BE2C (cell line): ENCODE results near the gene MTFR1L.

Source experiments
- DNase-seq: peaks from one replicate; pipeline ENCODE4 v3.0.0-alpha.2; 2020
- H3K27me3 ChIP-seq: fragments of 250-450 bp; sonication (Bioruptor Pico); 2 replicates; pipeline ENCODE4 v1.5.1; 2020; ENCODE audit warnings: mild to moderate bottlenecking
- H3K36me3 ChIP-seq: fragments of 250-450 bp; sonication (Bioruptor Pico); 2 replicates; pipeline ENCODE4 v1.5.1; 2020; ENCODE audit warnings: mild to moderate bottlenecking
- H3K4me1 ChIP-seq: fragments of 250-450 bp; sonication (Bioruptor Pico); 2 replicates; pipeline ENCODE4 v1.5.1; 2020
- H3K4me3 ChIP-seq: 2 replicates; pipeline ENCODE4 v1.5.1; 2011; ENCODE audit warnings: low read depth, low read length
- H3K9me3 ChIP-seq: fragments of 250-450 bp; sonication (Bioruptor Pico); 2 replicates; pipeline ENCODE4 v1.5.1; 2020
- CTCF ChIP-seq: IDR thresholded peaks from 2 replicates; pipeline ENCODE4 v1.5.1; 2012; ENCODE audit warnings: mild to moderate bottlenecking, low read depth, low read length

The MTFR1L gene

GRCh38 chr1:25843483-25843882 lies 23.7 kb downstream of the MTFR1L start:
- Histone ChIP-seq H3K4me3 (no peak overlapping the region), H3K36me3 (no peaks in the 10 kb centered on the region), H3K4me1 (no peaks in the 10 kb centered on the region), H3K9me3 (no peaks in the 10 kb centered on the region), H3K27me3 (no peaks in the 10 kb centered on the region)
- no peak for TF ChIP-seq CTCF
- no peak for DNase-seq

- Histone ChIP-seq H3K4me3 (no peak overlapping the region), H3K4me1 (no peaks in the 10 kb centered on the region), H3K9me3 (no peaks in the 10 kb centered on the region), H3K27me3 (no peaks in the 10 kb centered on the region), H3K36me3 (no peaks in the 10 kb centered on the region)
- DNase-seq: no peak
- no peak for TF ChIP-seq CTCF
These were observed 25.0 kb downstream of the MTFR1L start for GRCh38 chr1:25844536-25845337.

- Histone ChIP-seq H3K27me3 (no peaks in the 10 kb centered on the region), H3K4me3 (no peak overlapping the region), H3K36me3 (no peaks in the 10 kb centered on the region), H3K9me3 (no peaks in the 10 kb centered on the region), H3K4me1 (no peaks in the 10 kb centered on the region)
- TF ChIP-seq CTCF: no peak
- DNase-seq: no peak
These were observed 25.9 kb downstream of the MTFR1L start for GRCh38 chr1:25845664-25846063.

- no peak for DNase-seq
- no peaks in the 10 kb centered on the region for H3K27me3 ChIP-seq
- no peaks in the 10 kb centered on the region for H3K4me1 ChIP-seq
- H3K36me3 ChIP-seq: no peaks in the 10 kb centered on the region
- no peak overlapping the region for H3K4me3 ChIP-seq
- H3K9me3 ChIP-seq: no peaks in the 10 kb centered on the region
- TF ChIP-seq CTCF: no peak
These were observed 28.2 kb downstream of the MTFR1L start for GRCh38 chr1:25847929-25848328.

GRCh38 chr1:25848531-25848930 lies 28.8 kb downstream of the MTFR1L start:
- H3K36me3 ChIP-seq: no peaks in the 10 kb centered on the region
- TF ChIP-seq CTCF: no peak
- no peaks in the 10 kb centered on the region for H3K9me3 ChIP-seq
- no peak overlapping the region for H3K4me3 ChIP-seq
- no peaks in the 10 kb centered on the region for H3K4me1 ChIP-seq
- DNase-seq: no peak
- no peaks in the 10 kb centered on the region for H3K27me3 ChIP-seq

GRCh38 chr1:25854554-25854953 lies 34.8 kb downstream of the MTFR1L start:
- Histone ChIP-seq H3K4me1 (no peaks in the 10 kb centered on the region), H3K27me3 (no peaks in the 10 kb centered on the region), H3K9me3 (no peaks in the 10 kb centered on the region), H3K36me3 (no peaks in the 10 kb centered on the region), H3K4me3 (no peak overlapping the region)
- DNase-seq: no peak
- no peak for TF ChIP-seq CTCF
